Islet of Langerhans (tissue), 1 donor: ENCODE results near the gene RCOR1.
"Not testable (repeated sequence)": the region's sequence is repeated elsewhere in the genome, so short reads cannot be mapped to it uniquely, and the experiment has no call there.

Source experiments
- FAIRE-seq: peaks from one replicate; lab custom pipeline; 2011; peaks lifted over from hg19 to GRCh38; lab: Jason Lieb, UNC

The RCOR1 gene

GRCh38 chr14:102593061-102593824 is 794 bp downstream of the RCOR1 start:
- FAIRE-seq, result no peak

DNA sequence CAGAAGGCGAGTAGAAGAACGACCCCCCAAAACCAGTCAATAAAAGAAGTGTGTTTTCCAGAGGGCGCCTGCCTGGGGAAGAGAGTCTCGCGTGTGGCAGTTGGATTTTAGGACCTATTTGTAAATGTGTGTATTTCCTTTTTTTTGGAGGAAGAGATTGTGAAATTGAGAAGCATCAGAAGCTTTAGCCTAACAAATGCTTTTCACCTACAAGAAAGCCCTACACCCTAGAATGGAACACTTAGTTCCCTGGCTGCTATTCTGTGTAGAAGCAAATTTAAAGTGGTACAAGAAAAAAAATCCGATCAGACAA is 1.3 kb downstream of the RCOR1 start:
- FAIRE-seq, result no peak

DNA sequence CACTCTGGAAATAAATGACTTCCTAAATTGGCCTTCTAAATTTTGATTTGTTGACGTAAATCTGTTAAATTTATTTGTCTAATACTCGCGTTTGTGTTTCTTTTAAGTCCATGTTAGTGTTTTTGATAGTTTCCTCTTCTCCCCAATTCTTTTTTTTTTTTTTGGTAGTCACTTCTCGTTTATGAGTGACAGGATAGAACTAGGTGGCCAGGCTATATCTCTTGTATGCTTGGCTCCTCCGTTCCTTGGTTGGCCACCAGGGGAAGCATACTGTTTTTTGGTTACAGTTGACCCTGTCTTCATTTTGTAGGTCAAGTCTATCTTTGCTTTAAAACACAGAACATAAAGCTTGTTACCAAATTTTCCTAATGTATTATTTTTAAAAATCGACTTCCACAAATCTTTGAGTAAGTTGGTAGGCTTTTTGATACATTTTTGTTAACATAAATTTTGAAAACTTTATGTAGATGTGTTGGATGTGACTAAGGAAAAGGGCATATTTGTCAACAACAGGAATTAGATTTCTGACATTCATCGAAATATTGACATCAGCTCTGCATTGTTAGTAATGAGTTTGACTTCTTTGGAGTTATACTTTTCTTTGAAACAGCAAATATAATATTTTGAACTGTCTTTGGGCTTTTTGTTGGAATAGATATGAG is 2.2 kb downstream of the RCOR1 start:
- peak; percentile 92 for FAIRE-seq

DNA sequence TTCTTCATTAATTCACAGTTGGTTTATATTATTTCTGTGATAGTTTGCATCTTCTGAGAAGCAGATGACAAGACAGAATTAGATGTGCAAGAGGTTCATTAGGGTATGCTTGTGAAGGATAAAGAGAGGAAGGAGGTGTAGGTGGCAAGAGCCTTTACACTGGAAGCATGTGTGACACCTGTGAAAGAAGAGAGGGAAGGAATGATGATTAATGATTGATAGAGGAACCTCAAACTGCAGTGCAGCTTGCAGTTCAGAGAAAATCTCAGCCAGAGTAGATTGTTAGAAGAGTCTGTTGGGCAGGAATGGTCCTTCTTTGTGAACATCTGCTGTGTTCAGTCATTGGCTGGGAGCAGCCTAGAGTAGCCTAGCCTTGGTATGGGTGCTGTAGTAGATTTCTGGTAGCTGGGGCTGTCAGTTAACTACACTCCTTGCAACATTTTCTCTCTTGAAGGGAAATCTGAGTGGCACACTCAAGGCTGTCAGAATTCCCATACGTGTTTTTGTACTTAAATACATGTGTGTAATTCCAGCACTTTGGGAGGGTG is 9.0 kb downstream of the RCOR1 start:
- FAIRE-seq, result no peak

- FAIRE-seq, result no peak
Measured at GRCh38 chr14:102602421-102603292, 10.2 kb downstream of the RCOR1 start.

DNA sequence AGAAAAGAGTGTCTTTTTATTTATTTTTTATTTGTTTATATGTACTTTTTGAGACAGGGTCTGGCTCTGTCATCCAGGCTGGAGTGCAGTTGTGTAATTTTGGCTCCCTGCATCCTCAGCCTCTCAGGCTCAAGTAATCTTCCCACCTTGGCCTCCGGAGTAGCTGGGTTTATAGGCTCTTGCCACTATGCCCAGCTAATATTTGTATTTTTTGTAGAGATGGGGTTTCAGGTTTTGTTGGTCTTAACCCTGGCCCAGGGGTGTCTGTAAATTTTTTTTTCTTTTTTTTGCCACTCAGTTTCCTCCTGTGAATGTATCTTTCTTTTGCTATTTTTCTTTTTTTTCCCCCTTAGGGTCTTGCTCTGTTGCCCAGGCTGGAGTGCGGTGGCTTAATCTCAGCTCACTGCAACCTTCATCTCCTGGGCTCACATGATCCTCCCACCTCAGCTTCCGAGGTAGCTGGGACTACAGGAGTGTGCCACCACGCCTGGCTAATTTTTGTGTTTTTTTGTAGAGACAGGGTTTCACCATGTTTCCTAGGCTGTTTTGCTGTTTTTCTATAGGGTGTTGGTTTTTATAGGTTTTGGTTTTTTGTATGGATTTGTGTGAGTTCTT is 11.0 kb downstream of the RCOR1 start:
- FAIRE-seq, result no peak

GRCh38 chr14:102604183-102604582 is 11.7 kb downstream of the RCOR1 start:
- FAIRE-seq, result no peak

GRCh38 chr14:102605029-102605428 is 12.6 kb downstream of the RCOR1 start:
- FAIRE-seq, result no peak

DNA sequence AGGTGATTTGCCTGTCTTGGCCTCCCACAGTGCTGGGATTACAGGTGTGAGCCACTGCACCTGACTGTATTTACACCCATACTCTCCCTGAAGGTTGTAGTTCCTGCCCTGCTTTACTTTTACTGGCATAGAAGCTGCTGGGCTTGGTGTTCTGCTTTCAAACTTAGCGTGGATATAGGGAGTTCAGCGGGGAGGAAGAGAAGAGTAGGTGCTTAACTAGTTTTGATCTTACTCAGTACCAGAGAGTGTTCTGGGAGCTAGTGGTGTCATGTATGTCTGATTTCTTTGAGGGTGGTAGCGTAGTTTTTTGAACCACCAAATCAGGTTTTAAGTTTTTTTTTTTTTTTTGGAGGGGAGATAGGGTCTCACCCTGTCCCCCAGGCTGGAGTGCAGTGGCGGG is 13.8 kb downstream of the RCOR1 start:
- no peak for FAIRE-seq

DNA sequence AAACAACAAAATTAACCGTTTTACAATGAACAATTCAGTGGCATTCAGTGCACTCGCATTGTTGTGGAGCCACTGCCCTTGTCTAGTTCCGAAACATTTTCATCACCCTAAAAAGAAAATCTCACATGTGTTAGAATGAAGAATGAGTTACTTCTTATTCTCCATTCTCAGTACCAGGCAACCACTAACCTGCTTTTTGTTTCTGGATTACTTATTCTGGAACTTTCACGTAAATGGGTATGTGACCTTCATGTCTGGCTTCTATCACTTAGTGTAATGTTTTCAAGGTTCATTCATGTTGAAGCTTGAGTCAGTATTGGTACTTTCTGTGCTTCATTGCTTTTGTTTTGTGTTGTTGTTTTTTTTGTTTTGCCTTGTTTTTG is 15.6 kb downstream of the RCOR1 start:
- no peak for FAIRE-seq

GRCh38 chr14:102610968-102611811 is 18.7 kb downstream of the RCOR1 start:
- no peak for FAIRE-seq

DNA sequence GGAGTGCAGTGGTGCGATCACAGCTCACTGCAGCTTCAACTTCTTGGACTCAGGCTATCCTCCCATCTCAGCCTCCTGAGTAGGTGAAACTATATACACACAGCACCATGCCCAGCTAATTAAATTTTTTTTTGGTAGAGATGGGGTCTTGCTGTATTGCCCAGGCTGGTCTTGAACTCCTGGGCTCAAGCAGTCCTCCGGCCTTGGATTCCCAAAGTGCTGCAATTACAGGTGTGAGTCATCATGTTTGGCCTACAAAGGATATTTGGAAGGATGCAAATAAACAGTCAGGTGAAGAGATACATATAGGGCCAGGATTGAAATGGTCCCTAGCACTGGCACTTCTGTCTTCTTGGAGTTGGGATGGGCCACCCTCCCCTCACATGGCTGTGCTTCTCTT is 23.9 kb downstream of the RCOR1 start:
- FAIRE-seq, result no peak

GRCh38 chr14:102616799-102617198 is 24.4 kb downstream of the RCOR1 start:
- no peak for FAIRE-seq

- FAIRE-seq, result not testable (repeated sequence)
Measured at GRCh38 chr14:102619012-102619411, 26.6 kb downstream of the RCOR1 start.

- FAIRE-seq, result no peak
Measured at GRCh38 chr14:102620413-102620812, 28.0 kb downstream of the RCOR1 start.

- FAIRE-seq, result no peak
Measured at GRCh38 chr14:102622262-102622885, 29.9 kb downstream of the RCOR1 start.

DNA sequence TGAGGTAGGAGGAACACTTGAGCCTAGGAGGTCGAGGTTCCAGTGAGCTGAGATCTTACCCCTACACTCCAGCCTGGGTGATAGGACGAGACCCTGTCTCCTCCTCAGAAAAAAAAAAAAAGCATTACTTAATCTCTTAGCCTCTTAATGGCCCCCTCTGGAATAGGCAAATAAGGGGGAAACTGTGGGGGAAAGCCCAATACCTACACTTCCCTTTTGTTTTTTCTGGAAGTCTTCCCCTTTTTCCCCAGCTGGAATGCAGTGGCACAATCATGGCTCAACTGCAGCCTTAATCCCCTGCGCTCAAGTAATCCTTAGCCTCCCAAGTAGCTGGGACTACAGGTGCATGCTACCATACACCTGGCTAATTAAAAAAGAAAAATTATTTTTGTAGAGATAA is 32.2 kb downstream of the RCOR1 start:
- FAIRE-seq, result no peak

DNA sequence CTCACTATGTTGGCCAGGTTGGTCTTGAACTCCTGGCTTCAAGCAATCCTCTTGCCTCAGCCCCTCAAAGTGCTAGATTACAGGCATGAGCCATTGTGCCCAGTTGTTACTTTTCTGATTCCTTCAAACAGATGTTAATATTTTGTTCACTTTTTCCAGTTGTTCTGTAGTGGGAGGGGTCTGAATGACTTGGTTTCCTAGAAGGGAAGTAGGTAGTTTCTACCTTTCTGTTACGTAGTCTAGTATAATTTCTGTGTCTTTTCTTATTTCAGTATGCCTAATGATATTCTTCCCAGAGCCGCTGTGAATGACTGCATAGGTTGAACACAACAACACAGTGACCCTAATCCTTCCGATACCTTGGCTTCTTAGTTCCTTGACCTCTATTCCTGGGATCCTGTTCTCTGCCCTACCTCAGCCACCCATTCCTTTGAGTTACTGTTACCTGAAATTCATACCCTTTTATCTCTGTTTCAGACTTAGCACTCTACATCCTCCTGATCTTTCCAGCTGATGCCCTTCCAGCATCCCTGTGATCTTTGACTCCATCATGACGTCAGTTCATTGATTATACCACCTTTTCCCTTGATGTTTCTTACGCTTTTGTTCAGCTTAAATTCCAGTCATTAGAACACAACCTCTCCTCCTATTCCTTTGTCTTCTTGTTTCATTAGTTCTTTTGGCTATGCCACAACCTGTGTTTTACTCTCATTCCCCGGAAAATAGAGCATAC is 33.3 kb downstream of the RCOR1 start:
- no peak for FAIRE-seq

GRCh38 chr14:102626530-102626929 is 34.1 kb downstream of the RCOR1 start:
- no peak for FAIRE-seq

- no peak for FAIRE-seq
Measured at GRCh38 chr14:102629011-102629444, 36.6 kb downstream of the RCOR1 start.
